Measurements from ENCODE around the gene PKP4. TPM values are rescaled to one million over a fixed set of nuclear protein-coding genes. Genes with fewer than 3 reads are reported as not detected.

Gene PKP4
- polyA plus RNA-seq, 1 experiment = 24.9 TPM

GRCh38 chr2:158575051-158575635, 118.4 kb downstream of the PKP4 start:
- no peak for DNase-seq (ENCODE audit: low read depth, low spot score)
- H3K4me3 ChIP-seq (ENCODE audit: low read depth, low read length) = no peak overlapping the region
- TF ChIP-seq, protein P1, sequence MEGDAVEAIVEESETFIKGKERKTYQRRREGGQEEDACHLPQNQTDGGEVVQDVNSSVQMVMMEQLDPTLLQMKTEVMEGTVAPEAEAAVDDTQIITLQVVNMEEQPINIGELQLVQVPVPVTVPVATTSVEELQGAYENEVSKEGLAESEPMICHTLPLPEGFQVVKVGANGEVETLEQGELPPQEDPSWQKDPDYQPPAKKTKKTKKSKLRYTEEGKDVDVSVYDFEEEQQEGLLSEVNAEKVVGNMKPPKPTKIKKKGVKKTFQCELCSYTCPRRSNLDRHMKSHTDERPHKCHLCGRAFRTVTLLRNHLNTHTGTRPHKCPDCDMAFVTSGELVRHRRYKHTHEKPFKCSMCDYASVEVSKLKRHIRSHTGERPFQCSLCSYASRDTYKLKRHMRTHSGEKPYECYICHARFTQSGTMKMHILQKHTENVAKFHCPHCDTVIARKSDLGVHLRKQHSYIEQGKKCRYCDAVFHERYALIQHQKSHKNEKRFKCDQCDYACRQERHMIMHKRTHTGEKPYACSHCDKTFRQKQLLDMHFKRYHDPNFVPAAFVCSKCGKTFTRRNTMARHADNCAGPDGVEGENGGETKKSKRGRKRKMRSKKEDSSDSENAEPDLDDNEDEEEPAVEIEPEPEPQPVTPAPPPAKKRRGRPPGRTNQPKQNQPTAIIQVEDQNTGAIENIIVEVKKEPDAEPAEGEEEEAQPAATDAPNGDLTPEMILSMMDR (IDR thresholded peaks at IDR 0.05; ENCODE audit: low read depth, low read length) = no peak
- ChIA-PET CTCF (no interaction called here), POLR2A (no interaction called here)
- H3K27ac ChIP-seq (ENCODE audit: low read depth, low read length) = no peak overlapping the region
- H3K9me3 ChIP-seq (ENCODE audit: control insufficient read depth, insufficient read depth, low read length) = no peaks in the 10 kb centered on the region; the same call in 1 of the 2 replicates
- H3K27me3 ChIP-seq (ENCODE audit: control insufficient read depth, insufficient read depth, low read length) = no peaks in the 10 kb centered on the region

- no peak for DNase-seq (ENCODE audit: low read depth, low spot score)
- no peaks in the 10 kb centered on the region for H3K27me3 ChIP-seq (ENCODE audit: control insufficient read depth, insufficient read depth, low read length)
- no peaks in the 10 kb centered on the region; the same call in 1 of the 2 replicates for H3K9me3 ChIP-seq (ENCODE audit: control insufficient read depth, insufficient read depth, low read length)
- H3K4me3 ChIP-seq (ENCODE audit: low read depth, low read length) = no peak overlapping the region
- no peak overlapping the region for H3K27ac ChIP-seq (ENCODE audit: low read depth, low read length)
- TF ChIP-seq, protein P1 (IDR thresholded peaks at IDR 0.05; ENCODE audit: low read depth, low read length) = no peak
- ChIA-PET POLR2A (interaction anchor here (1.0 kb wide), 1 partner anchor 8 kb away, joined by 9 read pairs; no protein-coding TSS in a partner anchor), CTCF (no interaction called here)
Observed at GRCh38 chr2:158577141-158577540, 120.4 kb downstream of the PKP4 start.

DNA sequence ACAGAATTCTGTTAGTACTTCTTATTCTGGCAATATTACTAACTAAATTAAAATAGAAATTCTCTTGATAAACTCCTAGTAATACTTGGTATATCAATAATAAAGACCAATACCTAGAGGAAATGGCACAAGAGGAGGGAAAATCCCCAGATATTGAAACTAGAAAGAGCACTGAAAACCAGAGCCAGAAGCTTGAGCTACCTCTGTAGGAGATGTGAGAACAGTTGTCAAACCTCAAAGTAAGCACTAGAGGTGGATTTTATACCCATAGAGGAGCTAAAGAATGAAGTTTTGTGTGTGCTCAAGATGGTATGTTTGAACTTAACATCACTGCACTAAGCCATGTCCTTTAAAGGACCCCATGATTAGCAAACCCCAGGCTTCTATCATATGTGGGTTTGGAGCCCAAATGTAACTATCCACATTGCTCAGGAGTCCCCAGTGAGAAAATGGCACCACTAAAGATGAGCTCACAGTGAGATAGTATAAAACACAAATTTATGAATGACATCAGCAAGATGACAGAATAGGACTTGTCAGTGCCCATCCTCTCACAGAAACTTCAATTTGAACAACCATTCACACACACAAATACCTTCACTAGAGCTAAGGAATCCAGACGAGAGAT, 122.1 kb downstream of the PKP4 start:
- ChIA-PET CTCF (interaction anchor here (0.8 kb wide), 1 partner anchor 554 kb away, joined by 5 read pairs; no protein-coding TSS in a partner anchor), POLR2A (no interaction called here)
- H3K27me3 ChIP-seq (ENCODE audit: control insufficient read depth, insufficient read depth, low read length) = no peaks in the 10 kb centered on the region
- DNase-seq (ENCODE audit: low read depth, low spot score) = no peak
- peaks cover under 1% of the 10 kb centered on the region; the same call in 1 of the 2 replicates for H3K9me3 ChIP-seq (ENCODE audit: control insufficient read depth, insufficient read depth, low read length)
- H3K27ac ChIP-seq (ENCODE audit: low read depth, low read length) = no peak overlapping the region
- TF ChIP-seq, protein P1 (IDR thresholded peaks at IDR 0.05; ENCODE audit: low read depth, low read length) = no peak
- no peak overlapping the region for H3K4me3 ChIP-seq (ENCODE audit: low read depth, low read length)

DNA sequence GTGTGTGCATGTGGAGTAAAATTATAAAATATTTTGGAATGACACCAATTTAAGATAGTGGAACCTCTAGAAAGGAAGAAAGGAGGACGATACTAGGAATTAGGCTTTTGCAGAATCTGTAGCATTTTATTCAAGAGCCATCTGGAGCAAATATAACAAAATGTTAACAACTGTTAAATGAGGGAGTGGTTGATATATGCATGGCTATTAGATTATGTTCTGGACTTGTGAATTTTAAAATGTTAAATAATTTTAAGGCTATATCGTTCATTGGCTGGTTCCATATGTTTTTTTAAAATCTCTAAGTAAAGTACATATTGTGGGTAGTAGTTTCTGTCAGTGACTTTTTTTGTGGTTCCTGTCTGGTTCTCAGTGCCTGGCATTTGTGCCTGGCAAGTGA, 123.2 kb downstream of the PKP4 start:
- ChIA-PET CTCF (no interaction called here), POLR2A (no interaction called here)
- DNase-seq (ENCODE audit: low read depth, low spot score) = no peak
- Histone ChIP-seq H3K27me3 (ENCODE audit: control insufficient read depth, insufficient read depth, low read length) (no peaks in the 10 kb centered on the region), H3K4me3 (ENCODE audit: low read depth, low read length) (no peak overlapping the region), H3K9me3 (ENCODE audit: control insufficient read depth, insufficient read depth, low read length) (peaks cover 3% of the 10 kb centered on the region; the same call in 1 of the 2 replicates), H3K27ac (ENCODE audit: low read depth, low read length) (no peak overlapping the region)
- TF ChIP-seq, protein P1 (IDR thresholded peaks at IDR 0.05; ENCODE audit: low read depth, low read length) = no peak

DNA sequence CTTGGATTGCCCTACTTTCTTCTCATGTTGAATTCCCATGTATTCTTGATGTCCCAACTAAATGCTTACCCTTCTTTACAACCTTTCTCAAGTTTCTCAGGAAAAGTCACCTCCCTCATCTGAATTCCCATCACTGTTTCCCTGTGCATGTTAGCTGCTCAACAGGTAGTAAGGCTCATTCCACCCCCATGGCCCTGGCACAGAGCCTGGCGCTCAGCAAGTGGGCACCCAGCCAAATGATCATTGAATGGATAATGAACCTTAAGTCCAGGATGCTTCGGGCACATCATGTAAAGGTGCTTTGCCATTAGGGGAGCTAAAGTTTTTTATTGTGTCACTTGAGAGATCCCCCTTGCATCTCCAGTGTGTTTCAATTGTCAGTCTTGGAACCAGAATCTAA, 124.0 kb downstream of the PKP4 start:
- CTCF ChIA-PET = no interaction called here

More for the DNA sequence above, 124.0 kb downstream of the PKP4 start:
- DNase-seq (ENCODE audit: low read depth, low spot score) = no peak
- Histone ChIP-seq H3K27me3 (ENCODE audit: control insufficient read depth, insufficient read depth, low read length) (no peaks in the 10 kb centered on the region), H3K4me3 (ENCODE audit: low read depth, low read length) (no peak overlapping the region), H3K9me3 (ENCODE audit: control insufficient read depth, insufficient read depth, low read length) (peaks cover 3% of the 10 kb centered on the region; the same call in 1 of the 2 replicates), H3K27ac (ENCODE audit: low read depth, low read length) (no peak overlapping the region)
- TF ChIP-seq, protein P1 (IDR thresholded peaks at IDR 0.05; ENCODE audit: low read depth, low read length) = no peak
- POLR2A ChIA-PET = no interaction called here

Data from AG04450 (cell line).